ENCODE results near the gene NDUFA8.

GRCh38 chr9:122164286-122164685 lies 4.7 kb upstream of the NDUFA8 start:
- no peak for TF ChIP-seq CTCF (IDR thresholded peaks at IDR 0.05 in 2 of 3, conservative IDR thresholded peaks at IDR 0.05 in 1 of 3; ENCODE audit: control insufficient read depth in 2 of 3, extremely low read depth in 1 of 3, insufficient read depth in 1 of 3, low read depth in 3 of 3, low read length in 3 of 3)
- TF ChIP-seq BCL11A (IDR thresholded peaks at IDR 0.05; ENCODE audit: low read depth, low read length): no peak
- TF ChIP-seq POLR2A (IDR thresholded peaks at IDR 0.05; ENCODE audit: low read depth, low read length): no peak
- no peak for TF ChIP-seq POU2F2 (IDR thresholded peaks at IDR 0.05; ENCODE audit: borderline replicate concordance, low read depth, low read length)
- TF ChIP-seq EP300 (IDR thresholded peaks at IDR 0.05; ENCODE audit: borderline replicate concordance in 1 of 2, control insufficient read depth in 1 of 2, low read depth in 2 of 2, low read length in 2 of 2): no peak
- TF ChIP-seq FOXK2 (IDR thresholded peaks at IDR 0.05): no peak
- TF ChIP-seq ASH2L (IDR thresholded peaks at IDR 0.05; ENCODE audit: borderline replicate concordance, low read depth): no peak

Data from GM12878 (cell line).